ENCODE data around the gene ZNF416. TPM values are rescaled to one million over a fixed set of nuclear protein-coding genes. Genes with fewer than 3 reads are reported as not detected.
A peak's percentile ranks its signal among the peaks of the same experiment; 100 is the strongest.

Gene ZNF416
- total and polyA plus RNA-seq, 8 donors, result 0.87 to 25.0 (median 2.3) TPM; not detected in 1

- DNase-seq, result no peak
- Histone ChIP-seq H3K27me3 (no peaks in the 10 kb centered on the region), H3K27ac (peak overlapping the region in 2 of 5 donors; percentile 24 to 58), H3K36me3 (peaks cover 7 to 27% (median 17%) of the 10 kb centered on the region in 4 donors), H3K4me3 (peak overlapping the region; percentile 67 to 99 (median 80)), H3K4me1 (peaks cover 7 to 20% (median 17%) of the 10 kb centered on the region in 4 donors), H3K9me3 (peaks cover 8 to 55% (median 37%) of the 10 kb centered on the region in 4 donors)
- intact Hi-C loops (cut with DNase I; ENCODE audit: low total_unique reads), result no loop called here
- no peak for TF ChIP-seq POLR2AphosphoS5 (IDR thresholded peaks at IDR 0.05)
- TF ChIP-seq POLR2A (IDR thresholded peaks at IDR 0.05), result no peak
- TF ChIP-seq EP300 (IDR thresholded peaks at IDR 0.05), result no peak
- TF ChIP-seq, protein P1, sequence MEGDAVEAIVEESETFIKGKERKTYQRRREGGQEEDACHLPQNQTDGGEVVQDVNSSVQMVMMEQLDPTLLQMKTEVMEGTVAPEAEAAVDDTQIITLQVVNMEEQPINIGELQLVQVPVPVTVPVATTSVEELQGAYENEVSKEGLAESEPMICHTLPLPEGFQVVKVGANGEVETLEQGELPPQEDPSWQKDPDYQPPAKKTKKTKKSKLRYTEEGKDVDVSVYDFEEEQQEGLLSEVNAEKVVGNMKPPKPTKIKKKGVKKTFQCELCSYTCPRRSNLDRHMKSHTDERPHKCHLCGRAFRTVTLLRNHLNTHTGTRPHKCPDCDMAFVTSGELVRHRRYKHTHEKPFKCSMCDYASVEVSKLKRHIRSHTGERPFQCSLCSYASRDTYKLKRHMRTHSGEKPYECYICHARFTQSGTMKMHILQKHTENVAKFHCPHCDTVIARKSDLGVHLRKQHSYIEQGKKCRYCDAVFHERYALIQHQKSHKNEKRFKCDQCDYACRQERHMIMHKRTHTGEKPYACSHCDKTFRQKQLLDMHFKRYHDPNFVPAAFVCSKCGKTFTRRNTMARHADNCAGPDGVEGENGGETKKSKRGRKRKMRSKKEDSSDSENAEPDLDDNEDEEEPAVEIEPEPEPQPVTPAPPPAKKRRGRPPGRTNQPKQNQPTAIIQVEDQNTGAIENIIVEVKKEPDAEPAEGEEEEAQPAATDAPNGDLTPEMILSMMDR (IDR thresholded peaks at IDR 0.05), result no peak
- WGBS, 5 donors, result 52 to 62% (median 55%) methylated on average over 8 of the region's 8 CpGs
Measured at GRCh38 chr19:57599377-57599760, 20.7 kb upstream of the ZNF416 start.

GRCh38 chr19:57587529-57587928, 8.8 kb upstream of the ZNF416 start:
- peaks cover 6 to 21% (median 18%) of the 10 kb centered on the region in 4 donors for H3K4me1 ChIP-seq
- peaks cover 31 to 99% (median 86%) of the 10 kb centered on the region in 4 donors for H3K9me3 ChIP-seq
- H3K4me3 ChIP-seq, result no peak overlapping the region
- H3K27me3 ChIP-seq, result peaks cover 0 to 9% (median 6%) of the 10 kb centered on the region in 3 donors
- whole genome bisulfite sequencing, 5 donors, result 90 to 100% (median 95%) methylated on average over 1 of the region's 1 CpG
- intact Hi-C loops (cut with DNase I; ENCODE audit: low total_unique reads), result no loop called here
- H3K36me3 ChIP-seq, result peaks cover 19 to 66% (median 45%) of the 10 kb centered on the region in 4 donors
- no peak overlapping the region for H3K27ac ChIP-seq
- no peak for TF ChIP-seq EP300 (IDR thresholded peaks at IDR 0.05)
- no peak for TF ChIP-seq POLR2A (IDR thresholded peaks at IDR 0.05)
- no peak for TF ChIP-seq POLR2AphosphoS5 (IDR thresholded peaks at IDR 0.05)
- TF ChIP-seq, protein P1 (IDR thresholded peaks at IDR 0.05), result no peak
- no peak for DNase-seq

DNA sequence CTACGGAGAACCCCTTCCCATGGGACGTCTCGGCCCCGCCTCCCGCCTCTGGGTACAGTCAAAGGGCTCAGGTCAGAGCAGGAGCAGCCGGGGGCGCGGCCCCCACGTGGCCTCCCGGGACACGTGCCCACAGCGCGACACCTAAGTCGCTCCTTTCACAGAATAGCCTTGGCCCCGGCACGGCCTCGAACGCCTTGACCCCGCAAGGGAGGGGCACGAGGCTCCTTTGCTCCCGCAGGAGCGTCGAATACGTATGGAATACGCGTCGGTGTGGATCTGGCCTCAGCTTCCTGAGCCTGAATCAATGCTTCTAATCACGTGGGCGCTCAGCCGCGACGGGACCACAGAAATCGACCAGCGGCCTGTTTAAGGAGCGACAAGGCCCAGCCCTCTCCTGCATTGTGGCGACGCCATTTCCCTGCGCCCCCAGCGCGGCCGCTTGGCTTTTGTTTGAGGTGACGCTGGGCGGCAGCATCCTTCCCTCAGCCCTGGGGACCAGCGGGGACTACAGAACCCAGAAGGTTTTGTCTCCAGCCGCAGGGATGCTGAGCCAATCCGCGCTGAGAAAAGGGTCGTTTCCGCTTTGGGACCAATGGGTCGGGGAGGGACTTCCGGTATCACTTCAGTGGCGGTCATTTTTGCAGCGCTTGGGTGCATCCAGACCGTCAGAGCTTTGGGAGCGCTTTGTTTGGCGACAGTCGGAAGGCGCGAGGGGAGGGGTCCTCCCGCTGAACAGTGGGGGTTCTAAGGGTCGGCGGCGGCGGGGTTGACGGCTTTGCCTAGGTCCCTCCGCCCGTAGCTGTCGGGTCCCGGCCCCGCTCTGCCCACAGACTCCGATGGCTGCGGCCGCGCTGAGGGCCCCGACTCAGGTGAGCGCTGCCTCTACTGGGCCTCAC, 5.1 kb upstream of the ZNF416 start, which contains the start of gene ZIK1:
Gene ZIK1 (plus strand): TSS at position 625 of the 896 bp plus-strand sequence. CDS start 212 bp downstream, at position 837.
- peaks cover 0 to 9% (median 6%) of the 10 kb centered on the region in 3 donors for H3K27me3 ChIP-seq
- peak within 1 kb of the TSS in 3 of 5 donors; percentile 36 to 51 (median 45) for H3K27ac ChIP-seq
- H3K4me3 ChIP-seq, result peak within 1 kb of the TSS; percentile 50 to 76 (median 65)
- peaks cover 5 to 29% (median 16%) of the 10 kb centered on the region in 4 donors for H3K36me3 ChIP-seq
- TF ChIP-seq POLR2A (IDR thresholded peaks at IDR 0.05) (no peak), POLR2AphosphoS5 (IDR thresholded peaks at IDR 0.05) (peak in 1 of 3 donors; percentile 40), EP300 (IDR thresholded peaks at IDR 0.05) (no peak)
- DNase-seq, result peak; percentile 75 to 98
- peaks cover 4 to 77% (median 51%) of the 10 kb centered on the region in 4 donors for H3K9me3 ChIP-seq
- peaks cover 6 to 26% (median 22%) of the 10 kb centered on the region in 4 donors for H3K4me1 ChIP-seq
- intact Hi-C loops (cut with DNase I; ENCODE audit: low total_unique reads), result no loop called here
- 3 to 6% (median 3%) methylated on average over 51 to 76 of the region's 76 CpGs for WGBS, 5 donors

DNA sequence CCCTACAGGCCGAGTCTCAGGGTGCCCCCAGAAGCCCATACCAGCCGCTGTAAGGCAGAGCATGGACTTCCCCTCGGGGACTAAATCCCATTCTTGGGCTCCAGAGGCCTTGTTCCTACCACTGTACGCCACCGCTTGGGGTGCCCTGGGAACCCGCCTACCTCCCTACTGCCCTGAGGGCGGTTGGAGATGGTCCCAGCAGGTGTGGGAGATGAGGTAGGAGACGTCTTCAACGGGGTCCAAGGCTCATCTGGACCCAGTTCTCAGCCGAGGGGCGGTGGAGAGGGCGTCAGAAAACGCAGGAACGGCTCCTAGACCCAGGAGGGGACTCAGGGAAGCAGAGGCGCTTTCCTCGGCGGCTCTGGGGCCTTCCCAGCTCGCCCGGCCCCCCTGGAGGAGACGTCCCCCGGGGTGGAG, 4.4 kb upstream of the ZNF416 start:
- peaks cover 7 to 31% (median 25%) of the 10 kb centered on the region in 4 donors for H3K4me1 ChIP-seq
- intact Hi-C loops (cut with DNase I; ENCODE audit: low total_unique reads), result no loop called here
- peaks cover 0 to 22% (median 9%) of the 10 kb centered on the region in 4 donors for H3K36me3 ChIP-seq
- H3K4me3 ChIP-seq, result peak overlapping the region; percentile 50 to 76 (median 65)
- WGBS, 5 donors, result 37 to 45% (median 45%) methylated on average over 16 to 21 of the region's 21 CpGs
- TF ChIP-seq POLR2AphosphoS5 (IDR thresholded peaks at IDR 0.05), result no peak
- TF ChIP-seq, protein P1 (IDR thresholded peaks at IDR 0.05), result no peak
- no peak for TF ChIP-seq EP300 (IDR thresholded peaks at IDR 0.05)
- TF ChIP-seq POLR2A (IDR thresholded peaks at IDR 0.05), result no peak
- H3K9me3 ChIP-seq, result peaks cover 4 to 70% (median 45%) of the 10 kb centered on the region in 4 donors
- DNase-seq, result no peak
- no peak overlapping the region for H3K27ac ChIP-seq
- peaks cover 0 to 9% (median 6%) of the 10 kb centered on the region in 3 donors for H3K27me3 ChIP-seq

Measured in stomach (tissue), 9 donors.